VCaP (cell line): Measurements from ENCODE around the gene KLHL18.
"Not testable (repeated sequence)": the region's sequence is repeated elsewhere in the genome, so short reads cannot be mapped to it uniquely, and the experiment has no call there.

Experiments
- H3K27ac ChIP-seq: fragments of 450-650 bp; 2 replicates; pipeline ENCODE4 v1.5.1; 2017
- CTCF ChIP-seq: fragments of 450-650 bp; conservative IDR thresholded peaks from 2 replicates; pipeline ENCODE4 v1.5.1; 2017; ENCODE audit warnings: mild to moderate bottlenecking, moderate library complexity

Gene KLHL18

GRCh38 chr3:47347217-47347801 is 64.6 kb downstream of the KLHL18 start:
- no peak overlapping the region for H3K27ac ChIP-seq
- no peak for TF ChIP-seq CTCF

DNA sequence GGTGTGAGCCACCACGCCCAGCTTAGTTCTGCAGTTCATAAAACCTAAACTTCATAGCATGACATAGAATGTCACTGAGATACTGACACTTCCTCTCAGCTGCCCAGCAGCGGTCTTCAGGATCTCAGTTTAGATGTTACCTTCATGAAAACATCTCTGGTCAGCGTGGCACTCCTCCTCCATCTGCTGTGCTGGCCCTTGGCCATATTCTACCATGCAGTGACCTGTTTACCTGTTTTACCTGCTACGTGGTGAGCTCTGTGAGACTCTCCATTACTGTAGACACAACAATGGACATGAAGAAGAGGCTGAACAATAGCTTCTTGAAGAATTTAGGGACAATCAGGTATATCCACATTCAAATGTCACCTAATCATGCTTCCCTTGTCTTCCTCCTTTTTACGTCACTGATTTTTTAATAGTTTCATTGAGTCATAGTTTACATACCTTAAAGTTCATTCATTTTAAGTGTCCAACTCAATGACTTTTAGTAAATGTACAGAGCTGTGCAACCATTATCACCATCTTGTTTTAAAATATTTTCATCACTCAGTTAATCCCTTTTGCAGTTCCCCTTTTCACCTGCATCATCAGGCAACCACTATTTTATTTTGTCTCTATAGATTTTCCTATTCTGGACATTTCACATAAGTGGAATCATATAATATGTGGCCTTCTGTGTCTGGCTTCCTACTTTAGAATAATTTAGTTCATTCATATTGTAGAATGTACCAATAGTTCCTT is 65.8 kb downstream of the KLHL18 start:
- H3K27ac ChIP-seq, result no peak overlapping the region

GRCh38 chr3:47355010-47355409 is 72.3 kb downstream of the KLHL18 start:
- TF ChIP-seq CTCF, result no peak
- H3K27ac ChIP-seq, result no peak overlapping the region

More for the DNA sequence above, 65.8 kb downstream of the KLHL18 start:
- TF ChIP-seq CTCF, result no peak

DNA sequence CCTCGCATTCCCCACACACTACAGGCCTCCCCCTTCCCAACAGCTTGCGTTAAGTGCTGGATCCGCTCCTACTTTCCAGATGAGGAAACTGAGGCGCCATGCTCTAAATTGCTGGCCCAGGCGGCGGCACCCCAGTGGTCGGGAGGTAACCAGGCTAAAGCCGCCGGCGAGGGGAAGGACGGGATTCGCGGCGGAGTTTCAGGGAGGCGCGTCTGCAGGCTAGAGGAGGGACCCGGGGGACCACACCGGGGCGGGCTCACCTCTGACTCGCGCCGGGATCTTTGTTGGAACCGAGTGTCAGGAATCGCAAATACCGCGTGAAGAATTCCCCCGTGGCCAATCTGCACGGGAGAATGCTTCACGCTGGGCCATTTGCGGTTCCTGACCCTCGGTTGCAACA is 73.5 kb downstream of the KLHL18 start:
- no peak for TF ChIP-seq CTCF
- no peak overlapping the region for H3K27ac ChIP-seq

GRCh38 chr3:47359323-47359722 is 76.6 kb downstream of the KLHL18 start:
- no peak overlapping the region for H3K27ac ChIP-seq
- no peak for TF ChIP-seq CTCF

DNA sequence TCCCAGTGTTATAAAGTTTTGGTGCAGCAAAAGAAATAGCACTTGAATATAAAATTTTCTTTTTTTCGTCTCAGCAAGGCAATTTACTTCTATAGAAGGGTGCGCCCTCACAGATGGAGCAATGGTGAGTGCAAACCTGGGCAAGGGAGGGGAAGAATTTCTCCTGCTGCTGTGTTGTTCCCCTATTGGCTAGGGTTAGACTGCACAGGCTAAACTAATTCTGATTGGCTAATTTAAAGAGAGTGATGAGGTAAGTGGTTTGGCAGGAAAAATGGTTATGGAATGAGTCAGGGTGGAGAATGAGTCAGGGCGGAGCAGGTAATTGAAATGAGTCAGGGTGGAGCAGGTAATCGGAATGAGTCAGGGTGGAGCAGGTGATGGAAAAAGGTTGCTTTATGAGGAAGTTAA is 77.4 kb downstream of the KLHL18 start:
- not testable (repeated sequence) for H3K27ac ChIP-seq

- TF ChIP-seq CTCF, result no peak
- no peak overlapping the region for H3K27ac ChIP-seq
These were observed 80.0 kb downstream of the KLHL18 start for GRCh38 chr3:47362701-47363100.
